HepG2 (cell line): ENCODE data around the gene BCAS3. TPM values are rescaled to one million over a fixed set of nuclear protein-coding genes. Genes with fewer than 3 reads are reported as not detected.

Source experiments
- ATAC-seq: fragments of 200-7000 bp; cut with Tn5 transposase; 3 replicates; pipeline ENCODE4 v1.9.1; 2020; ENCODE audit warnings: mild to moderate bottlenecking, moderate library complexity
- BruUV-seq: library from RNA; stranded (reverse); fragments of 400-500 nt; replicated peaks from 2 replicates; lab custom pipeline; 2021; lab: Mats Ljungman, UMichigan
- CTCF ChIA-PET: fragments of 300-600 bp; formaldehyde crosslinking; extraction: SDS; loops from one replicate; lab custom pipeline; 2021; ENCODE audit warnings: low total read pairs, inconsistent platforms, low intra/inter-chr PET ratio; lab: Yijun Ruan, JAX
- POLR2A ChIA-PET: fragments of 350-600 bp; sonication (Branson Sonifier 250); formaldehyde crosslinking; loops from one replicate; lab custom pipeline; 2020; ENCODE audit warnings: antibody characterized with exemption, inconsistent platforms; lab: Yijun Ruan, JAX
- DNase-seq: peaks from one replicate; pipeline ENCODE4 v3.0.0-alpha.2; 2015; ENCODE audit warnings: low spot score
- FAIRE-seq: peaks from 3 replicates; lab custom pipeline; 2011; peaks lifted over from hg19 to GRCh38; lab: Jason Lieb, UNC
- H2AFZ ChIP-seq: one replicate; pipeline ENCODE4 v1.6.1; 2011; ENCODE audit warnings: low read length, inconsistent platforms
- H3K27ac ChIP-seq: fragments of 300-600 bp; 3 replicates; pipeline ENCODE4 v1.8.0; 2011; ENCODE audit warnings: mixed run types, mild to moderate bottlenecking, mixed read lengths, low read length, inconsistent platforms; ENCODE audit not compliant: insufficient read depth; ENCODE audit errors: extremely low read length
- H3K27me3 ChIP-seq, 2 experiments: fragments of 200-600 bp in 1 of 2; 2 replicates in 1 of 2; 3 replicates in 1 of 2; pipeline versions ENCODE4 v1.6.0 to v1.8.0; 2011; ENCODE audit warnings: low read length in 2 of 2, mild to moderate bottlenecking in 2 of 2, moderate library complexity in 2 of 2, inconsistent platforms in 1 of 2; ENCODE audit not compliant: insufficient read depth in 2 of 2, control insufficient read depth in 1 of 2
- H3K36me3 ChIP-seq, 2 experiments: fragments of 200-600 bp in 1 of 2; replicated peaks in 1 of 2; 2 replicates in 1 of 2; 3 replicates in 1 of 2; pipeline versions ENCODE4 v1.5.1 to v1.8.0; 2011; ENCODE audit warnings: low read length in 2 of 2, inconsistent platforms in 1 of 2; ENCODE audit not compliant: insufficient read depth in 2 of 2, control insufficient read depth in 1 of 2
- H3K4me1 ChIP-seq: 2 replicates; pipeline ENCODE4 v1.5.1; 2012; ENCODE audit warnings: low read length, inconsistent platforms; ENCODE audit not compliant: insufficient read depth
- H3K4me2 ChIP-seq: 2 replicates; pipeline ENCODE4 v1.6.0; 2011; ENCODE audit warnings: low read depth, low read length, inconsistent platforms
- H3K4me3 ChIP-seq, 3 experiments: fragments of 200-600 bp in 1 of 3; sonication (generic), shearing (Covaris generic) in 1 of 3; replicated peaks in 1 of 3; 2 replicates each; pipeline ENCODE4 v1.5.1; 2011 to 2016; ENCODE audit warnings: low read length in 3 of 3, inconsistent platforms in 2 of 3, low read depth in 2 of 3, mild to moderate bottlenecking in 2 of 3, control low read depth in 1 of 3, mixed read lengths in 1 of 3; ENCODE audit not compliant: insufficient read depth in 1 of 3
- H3K79me2 ChIP-seq: one replicate; pipeline ENCODE4 v1.6.1; 2011; ENCODE audit warnings: low read length, inconsistent platforms; ENCODE audit not compliant: insufficient read depth
- H3K9ac ChIP-seq: 2 replicates; pipeline ENCODE4 v1.6.0; 2011; ENCODE audit warnings: mild to moderate bottlenecking, low read depth, low read length, inconsistent platforms; ENCODE audit not compliant: insufficient read depth
- H3K9me3 ChIP-seq: 2 replicates; pipeline ENCODE4 v1.5.1; 2012; ENCODE audit warnings: mild to moderate bottlenecking, low read length
- H4K20me1 ChIP-seq: 2 replicates; pipeline ENCODE4 v1.6.0; 2011; ENCODE audit warnings: inconsistent platforms, mild to moderate bottlenecking, low read length, moderate library complexity; ENCODE audit not compliant: insufficient read depth
- CCAR2 ChIP-seq: fragments of 200-400 bp; formaldehyde crosslinking; optimal IDR thresholded peaks from 2 replicates; pipeline ENCODE3; 2018; ENCODE audit warnings: low read depth, mild to moderate bottlenecking, low read length, moderate library complexity
- POLR2A ChIP-seq, 2 experiments: IDR thresholded peaks; 2 replicates each; pipeline ENCODE4 v1.6.1; 2011; ENCODE audit warnings: low read depth in 2 of 2, low read length in 2 of 2, mild to moderate bottlenecking in 1 of 2, moderate library complexity in 1 of 2; ENCODE audit not compliant: insufficient read depth in 1 of 2
- ZBTB1 ChIP-seq: sonication (generic); formaldehyde crosslinking; IDR thresholded peaks from 2 replicates; pipeline ENCODE4 v1.4.0; 2020; ENCODE audit warnings: missing genetic modification reagents, borderline replicate concordance
- ZNF317 ChIP-seq: sonication (generic); formaldehyde crosslinking; IDR thresholded peaks from 2 replicates; pipeline ENCODE4 v1.5.0; 2020; ENCODE audit warnings: mild to moderate bottlenecking, missing genetic modification reagents
- ZSCAN30 ChIP-seq: sonication (generic); formaldehyde crosslinking; IDR thresholded peaks from 2 replicates; pipeline ENCODE4 v1.5.0; 2020; ENCODE audit warnings: mild to moderate bottlenecking, missing genetic modification reagents
- WGBS: methylation state at CpG from one replicate; pipeline ENCODE4 v1.1.6; 2017; ENCODE audit warnings: low lambda C conversion rate; 5-methylcytosine and 5-hydroxymethylcytosine counted together
- in situ Hi-C: cut with HindIII; loops from 2 replicates; pipeline ENCODE4 v1.10.0; 2017; ENCODE audit warnings: low pct_unique_long_range_greater_than_20kb; ENCODE audit not compliant: extremely low pct_ligation_motif_present
- intact Hi-C: fragments of 100-400 bp; cut with micrococcal nuclease; formaldehyde crosslinking; loops from one replicate; pipeline ENCODE4 v1.10.0; 2022; ENCODE audit not compliant: unreplicated experiment
- polyA plus RNA-seq, 8 experiments: library from polyadenylated mRNA; depleted of rRNA in 3 of 8; stranded (reverse) in 7 of 8; unstranded in 1 of 8; fragments of >200 nt; fragmentation: Illumina TruSeq in 4 of 8; extraction: Trizol in 4 of 8; gene quantifications; 2 replicates each; pipeline versions ENCODE4 v1.2.1 to v1.2.3, GENCODE V29; 2011 to 2016; ENCODE audit warnings: low read depth in 4 of 8, missing spikeins in 1 of 8, mixed read lengths in 1 of 8; ENCODE audit not compliant: insufficient read depth in 1 of 8
- total RNA-seq, 5 experiments: library from RNA; depleted of rRNA; stranded (reverse); fragments of >200 nt; fragmentation: Illumina TruSeq; extraction: Trizol; gene quantifications; 2 replicates each; pipeline ENCODE4 v1.2.3, GENCODE V29; 2016; ENCODE audit warnings: low read depth in 1 of 5
- TF ChIP-seq, protein P1 (sequence below): sonication (generic); formaldehyde crosslinking; IDR thresholded peaks from 2 replicates; pipeline ENCODE4 v1.5.0; 2020; ENCODE audit warnings: missing genetic modification reagents
- TF ChIP-seq, protein P2 (sequence below): IDR thresholded peaks from 2 replicates; pipeline ENCODE4 v1.6.1; 2018; ENCODE audit warnings: missing genetic modification reagents

Gene BCAS3
- total and polyA plus RNA-seq, 2 of the 13 experiments (the other 11 are each of a cell fraction or from before 2014, with no cell fraction given) = 10.7 to 11.2 TPM

DNA sequence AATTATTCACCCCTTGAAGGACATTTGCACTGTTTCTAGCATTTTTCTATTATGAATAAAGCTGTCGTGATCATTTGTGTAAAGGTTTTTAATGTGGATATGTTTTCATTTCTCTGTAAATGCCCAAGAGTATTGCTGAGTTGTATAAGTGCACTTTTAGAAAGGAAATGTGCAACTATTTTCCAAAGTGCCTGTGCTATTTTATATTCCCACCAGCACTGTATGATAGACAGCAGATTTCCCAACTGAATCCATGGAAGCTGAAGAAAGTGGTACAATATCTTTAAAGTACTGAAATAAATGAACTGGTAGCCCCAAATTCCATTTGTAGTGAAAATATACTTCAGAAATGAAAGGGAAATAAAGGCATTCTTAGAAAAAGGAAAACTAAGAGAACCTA, 238.4 kb downstream of the BCAS3 start:
- POLR2A ChIA-PET = no interaction called here
- no peak overlapping the region for H3K9ac ChIP-seq
- H3K36me3 ChIP-seq = no peaks in the 10 kb centered on the region
- no peaks in the 10 kb centered on the region for H3K4me1 ChIP-seq
- no peaks in the 10 kb centered on the region for H4K20me1 ChIP-seq
- BruUV-seq = no TSS peak
- no peaks in the 10 kb centered on the region for H3K79me2 ChIP-seq
- WGBS = 88% methylated on average over 1 of the region's 1 CpG
- H3K27me3 ChIP-seq = no peaks in the 10 kb centered on the region; a peak in 1 of 5 replicates
- peaks cover 7% of the 10 kb centered on the region for H3K9me3 ChIP-seq
- H3K4me3 ChIP-seq = no peak overlapping the region
- in situ Hi-C loops (no loop called here), intact Hi-C loops (no loop called here)
- no peak overlapping the region for H3K4me2 ChIP-seq
- no peak overlapping the region for H2AFZ ChIP-seq
- TF ChIP-seq, protein P1, sequence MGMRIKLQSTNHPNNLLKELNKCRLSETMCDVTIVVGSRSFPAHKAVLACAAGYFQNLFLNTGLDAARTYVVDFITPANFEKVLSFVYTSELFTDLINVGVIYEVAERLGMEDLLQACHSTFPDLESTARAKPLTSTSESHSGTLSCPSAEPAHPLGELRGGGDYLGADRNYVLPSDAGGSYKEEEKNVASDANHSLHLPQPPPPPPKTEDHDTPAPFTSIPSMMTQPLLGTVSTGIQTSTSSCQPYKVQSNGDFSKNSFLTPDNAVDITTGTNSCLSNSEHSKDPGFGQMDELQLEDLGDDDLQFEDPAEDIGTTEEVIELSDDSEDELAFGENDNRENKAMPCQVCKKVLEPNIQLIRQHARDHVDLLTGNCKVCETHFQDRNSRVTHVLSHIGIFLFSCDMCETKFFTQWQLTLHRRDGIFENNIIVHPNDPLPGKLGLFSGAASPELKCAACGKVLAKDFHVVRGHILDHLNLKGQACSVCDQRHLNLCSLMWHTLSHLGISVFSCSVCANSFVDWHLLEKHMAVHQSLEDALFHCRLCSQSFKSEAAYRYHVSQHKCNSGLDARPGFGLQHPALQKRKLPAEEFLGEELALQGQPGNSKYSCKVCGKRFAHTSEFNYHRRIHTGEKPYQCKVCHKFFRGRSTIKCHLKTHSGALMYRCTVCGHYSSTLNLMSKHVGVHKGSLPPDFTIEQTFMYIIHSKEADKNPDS (CRISPR knock-in tag) = no peak
- peak; percentile 99 for TF ChIP-seq ZNF317 (CRISPR knock-in tag)
- no peak for TF ChIP-seq ZSCAN30 (CRISPR knock-in tag)
- TF ChIP-seq ZBTB1 (CRISPR knock-in tag) = no peak
- TF ChIP-seq CCAR2 = no peak
- TF ChIP-seq, protein P2, sequence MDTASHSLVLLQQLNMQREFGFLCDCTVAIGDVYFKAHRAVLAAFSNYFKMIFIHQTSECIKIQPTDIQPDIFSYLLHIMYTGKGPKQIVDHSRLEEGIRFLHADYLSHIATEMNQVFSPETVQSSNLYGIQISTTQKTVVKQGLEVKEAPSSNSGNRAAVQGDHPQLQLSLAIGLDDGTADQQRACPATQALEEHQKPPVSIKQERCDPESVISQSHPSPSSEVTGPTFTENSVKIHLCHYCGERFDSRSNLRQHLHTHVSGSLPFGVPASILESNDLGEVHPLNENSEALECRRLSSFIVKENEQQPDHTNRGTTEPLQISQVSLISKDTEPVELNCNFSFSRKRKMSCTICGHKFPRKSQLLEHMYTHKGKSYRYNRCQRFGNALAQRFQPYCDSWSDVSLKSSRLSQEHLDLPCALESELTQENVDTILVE (CRISPR knock-in tag) = no peak
- TF ChIP-seq POLR2A (IDR thresholded peaks at IDR 0.05; ENCODE audit: insufficient read depth in 1 of 2, low read depth in 2 of 2, low read length in 2 of 2) = no peak
- no peak overlapping the region for H3K27ac ChIP-seq
- no peak for FAIRE-seq
- ATAC-seq = no peak
- CTCF ChIA-PET = no interaction called here
- DNase-seq = no peak
